ENCODE measurements around the gene DPH7. TPM values are rescaled to one million over a fixed set of nuclear protein-coding genes. Genes with fewer than 3 reads are reported as not detected.

The DPH7 gene
- total and polyA plus RNA-seq, 4 donors: 7.9 to 18.9 (median 12.3) TPM

GRCh38 chr9:137564817-137565411, 13.8 kb downstream of the DPH7 start:
- H3K27me3 ChIP-seq (ENCODE audit: control insufficient read depth in 4 of 4, insufficient read depth in 4 of 4, low read length in 3 of 4): no peaks in the 10 kb centered on the region
- peaks cover 3 to 9% (median 5%) of the 10 kb centered on the region in 4 donors for H3K4me1 ChIP-seq (ENCODE audit: control insufficient read depth in 4 of 4, insufficient read depth in 4 of 4, low read length in 3 of 4)
- DNase-seq (ENCODE audit: low spot score): no peak
- peaks cover 6 to 16% (median 10%) of the 10 kb centered on the region in 4 donors for H3K36me3 ChIP-seq (ENCODE audit: control insufficient read depth in 4 of 4, insufficient read depth in 3 of 4, low read depth in 1 of 4, low read length in 3 of 4)
- WGBS: 92% methylated on average over 17 of the region's 18 CpGs
- TF ChIP-seq, protein P1, sequence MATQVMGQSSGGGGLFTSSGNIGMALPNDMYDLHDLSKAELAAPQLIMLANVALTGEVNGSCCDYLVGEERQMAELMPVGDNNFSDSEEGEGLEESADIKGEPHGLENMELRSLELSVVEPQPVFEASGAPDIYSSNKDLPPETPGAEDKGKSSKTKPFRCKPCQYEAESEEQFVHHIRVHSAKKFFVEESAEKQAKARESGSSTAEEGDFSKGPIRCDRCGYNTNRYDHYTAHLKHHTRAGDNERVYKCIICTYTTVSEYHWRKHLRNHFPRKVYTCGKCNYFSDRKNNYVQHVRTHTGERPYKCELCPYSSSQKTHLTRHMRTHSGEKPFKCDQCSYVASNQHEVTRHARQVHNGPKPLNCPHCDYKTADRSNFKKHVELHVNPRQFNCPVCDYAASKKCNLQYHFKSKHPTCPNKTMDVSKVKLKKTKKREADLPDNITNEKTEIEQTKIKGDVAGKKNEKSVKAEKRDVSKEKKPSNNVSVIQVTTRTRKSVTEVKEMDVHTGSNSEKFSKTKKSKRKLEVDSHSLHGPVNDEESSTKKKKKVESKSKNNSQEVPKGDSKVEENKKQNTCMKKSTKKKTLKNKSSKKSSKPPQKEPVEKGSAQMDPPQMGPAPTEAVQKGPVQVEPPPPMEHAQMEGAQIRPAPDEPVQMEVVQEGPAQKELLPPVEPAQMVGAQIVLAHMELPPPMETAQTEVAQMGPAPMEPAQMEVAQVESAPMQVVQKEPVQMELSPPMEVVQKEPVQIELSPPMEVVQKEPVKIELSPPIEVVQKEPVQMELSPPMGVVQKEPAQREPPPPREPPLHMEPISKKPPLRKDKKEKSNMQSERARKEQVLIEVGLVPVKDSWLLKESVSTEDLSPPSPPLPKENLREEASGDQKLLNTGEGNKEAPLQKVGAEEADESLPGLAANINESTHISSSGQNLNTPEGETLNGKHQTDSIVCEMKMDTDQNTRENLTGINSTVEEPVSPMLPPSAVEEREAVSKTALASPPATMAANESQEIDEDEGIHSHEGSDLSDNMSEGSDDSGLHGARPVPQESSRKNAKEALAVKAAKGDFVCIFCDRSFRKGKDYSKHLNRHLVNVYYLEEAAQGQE (IDR thresholded peaks at IDR 0.05): no peak
- no peak for TF ChIP-seq GABPA (IDR thresholded peaks at IDR 0.05 in 1 of 2, conservative IDR thresholded peaks at IDR 0.05 in 1 of 2)
- TF ChIP-seq NR2F2 (IDR thresholded peaks at IDR 0.05): no peak
- TF ChIP-seq RAD21 (IDR thresholded peaks at IDR 0.05): no peak
- TF ChIP-seq, protein P2, sequence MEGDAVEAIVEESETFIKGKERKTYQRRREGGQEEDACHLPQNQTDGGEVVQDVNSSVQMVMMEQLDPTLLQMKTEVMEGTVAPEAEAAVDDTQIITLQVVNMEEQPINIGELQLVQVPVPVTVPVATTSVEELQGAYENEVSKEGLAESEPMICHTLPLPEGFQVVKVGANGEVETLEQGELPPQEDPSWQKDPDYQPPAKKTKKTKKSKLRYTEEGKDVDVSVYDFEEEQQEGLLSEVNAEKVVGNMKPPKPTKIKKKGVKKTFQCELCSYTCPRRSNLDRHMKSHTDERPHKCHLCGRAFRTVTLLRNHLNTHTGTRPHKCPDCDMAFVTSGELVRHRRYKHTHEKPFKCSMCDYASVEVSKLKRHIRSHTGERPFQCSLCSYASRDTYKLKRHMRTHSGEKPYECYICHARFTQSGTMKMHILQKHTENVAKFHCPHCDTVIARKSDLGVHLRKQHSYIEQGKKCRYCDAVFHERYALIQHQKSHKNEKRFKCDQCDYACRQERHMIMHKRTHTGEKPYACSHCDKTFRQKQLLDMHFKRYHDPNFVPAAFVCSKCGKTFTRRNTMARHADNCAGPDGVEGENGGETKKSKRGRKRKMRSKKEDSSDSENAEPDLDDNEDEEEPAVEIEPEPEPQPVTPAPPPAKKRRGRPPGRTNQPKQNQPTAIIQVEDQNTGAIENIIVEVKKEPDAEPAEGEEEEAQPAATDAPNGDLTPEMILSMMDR (IDR thresholded peaks at IDR 0.05; ENCODE audit: low read depth, low read length, missing input control): no peak
- no peak for TF ChIP-seq FOXA1 (IDR thresholded peaks at IDR 0.05)
- no peak overlapping the region for H3K9ac ChIP-seq (ENCODE audit: low read depth in 1 of 2, low read length in 2 of 2)
- no peak overlapping the region for H3K27ac ChIP-seq (ENCODE audit: low read depth in 1 of 2, low read length in 2 of 2)
- no peak overlapping the region for H3K4me3 ChIP-seq (ENCODE audit: low read depth in 1 of 3, low read length in 3 of 3)
- no peaks in the 10 kb centered on the region for H3K9me3 ChIP-seq (ENCODE audit: control insufficient read depth in 4 of 4, low read length in 3 of 4)

- peaks cover 3 to 9% (median 6%) of the 10 kb centered on the region in 4 donors for H3K4me1 ChIP-seq (ENCODE audit: control insufficient read depth in 4 of 4, insufficient read depth in 4 of 4, low read length in 3 of 4)
- no peak for DNase-seq (ENCODE audit: low spot score)
- 93% methylated on average over 10 of the region's 10 CpGs for WGBS
- H3K36me3 ChIP-seq (ENCODE audit: control insufficient read depth in 4 of 4, insufficient read depth in 3 of 4, low read depth in 1 of 4, low read length in 3 of 4): peaks cover 6 to 16% (median 12%) of the 10 kb centered on the region in 4 donors
- no peaks in the 10 kb centered on the region for H3K9me3 ChIP-seq (ENCODE audit: control insufficient read depth in 4 of 4, low read length in 3 of 4)
- H3K27me3 ChIP-seq (ENCODE audit: control insufficient read depth in 4 of 4, insufficient read depth in 4 of 4, low read length in 3 of 4): no peaks in the 10 kb centered on the region
- no peak overlapping the region for H3K27ac ChIP-seq (ENCODE audit: low read depth in 1 of 2, low read length in 2 of 2)
- TF ChIP-seq ATF3 (IDR thresholded peaks at IDR 0.05) (no peak), SP1 (IDR thresholded peaks at IDR 0.05) (no peak), RAD21 (IDR thresholded peaks at IDR 0.05) (no peak), HNF4A (conservative IDR thresholded peaks at IDR 0.05) (no peak), HNF4G (IDR thresholded peaks at IDR 0.05) (no peak), GABPA (IDR thresholded peaks at IDR 0.05 in 1 of 2, conservative IDR thresholded peaks at IDR 0.05 in 1 of 2) (no peak), ZBTB33 (IDR thresholded peaks at IDR 0.05) (no peak), YY1 (IDR thresholded peaks at IDR 0.05) (no peak), TAF1 (conservative IDR thresholded peaks at IDR 0.05) (no peak), FOXA2 (IDR thresholded peaks at IDR 0.05) (no peak), NR2F2 (IDR thresholded peaks at IDR 0.05) (no peak), JUND (IDR thresholded peaks at IDR 0.05) (no peak)
- TF ChIP-seq, protein P2 (IDR thresholded peaks at IDR 0.05; ENCODE audit: low read depth, low read length, missing input control): no peak
- TF ChIP-seq, protein P1 (IDR thresholded peaks at IDR 0.05): no peak
- TF ChIP-seq, protein P3, sequence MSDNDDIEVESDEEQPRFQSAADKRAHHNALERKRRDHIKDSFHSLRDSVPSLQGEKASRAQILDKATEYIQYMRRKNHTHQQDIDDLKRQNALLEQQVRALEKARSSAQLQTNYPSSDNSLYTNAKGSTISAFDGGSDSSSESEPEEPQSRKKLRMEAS (IDR thresholded peaks at IDR 0.05): no peak
- no peak overlapping the region for H3K9ac ChIP-seq (ENCODE audit: low read depth in 1 of 2, low read length in 2 of 2)
- H3K4me3 ChIP-seq (ENCODE audit: low read depth in 1 of 3, low read length in 3 of 3): no peak overlapping the region
Measured at GRCh38 chr9:137564134-137564533, 14.6 kb downstream of the DPH7 start.

Data from liver (tissue), 9 donors.